HL-60 (cell line): ENCODE results near the gene NELFE.

ENCODE experiments used
- CTCF ChIP-seq: IDR thresholded peaks from one replicate; pipeline ENCODE4 v1.5.1; 2011; ENCODE audit warnings: low read length, control low read depth, inconsistent platforms; ENCODE audit not compliant: insufficient read depth
- GABPA ChIP-seq: IDR thresholded peaks from 2 replicates; pipeline ENCODE4 v1.6.1; 2012; ENCODE audit warnings: low read depth
- POLR2AphosphoS5 ChIP-seq: IDR thresholded peaks from 2 replicates; pipeline ENCODE4 v1.6.1; 2012; ENCODE audit warnings: low read depth
- REST ChIP-seq: IDR thresholded peaks from 2 replicates; pipeline ENCODE4 v1.6.1; 2012; ENCODE audit warnings: low read depth; ENCODE audit not compliant: insufficient replicate concordance

- TF ChIP-seq CTCF (no peak), POLR2AphosphoS5 (no peak), GABPA (no peak), REST (no peak)
Observed at GRCh38 chr6:31949926-31950548, 8.7 kb downstream of the NELFE start.
